KMS-11 (cell line): ENCODE measurements around the gene LIX1.

Experiments
- H2AFZ ChIP-seq: fragments of 200-600 bp; sonication (generic); 2 replicates; pipeline ENCODE4 v1.6.1; 2016; ENCODE audit warnings: antibody characterized with exemption, mixed run types, low read depth
- H3K27ac ChIP-seq: fragments of 200-600 bp; sonication (generic); 2 replicates; pipeline ENCODE4 v1.6.1; 2016; ENCODE audit warnings: mild to moderate bottlenecking, mixed run types
- H3K27me3 ChIP-seq: fragments of 200-600 bp; sonication (generic); 2 replicates; pipeline ENCODE4 v1.6.1; 2017; ENCODE audit warnings: mild to moderate bottlenecking, low read depth, mixed run types, moderate library complexity; ENCODE audit not compliant: insufficient read depth
- H3K36me3 ChIP-seq: fragments of 200-600 bp; sonication (generic); 2 replicates; pipeline ENCODE4 v1.6.1; 2017; ENCODE audit warnings: mild to moderate bottlenecking, mixed run types; ENCODE audit not compliant: insufficient read depth
- H3K4me1 ChIP-seq: fragments of 200-600 bp; sonication (generic); 2 replicates; pipeline ENCODE4 v1.6.1; 2016; ENCODE audit warnings: mild to moderate bottlenecking, low read depth, mixed run types; ENCODE audit not compliant: poor library complexity, severe bottlenecking
- H3K4me2 ChIP-seq: fragments of 200-600 bp; sonication (generic); 2 replicates; pipeline ENCODE4 v1.7.0; 2016; ENCODE audit warnings: mild to moderate bottlenecking, mixed run types
- H3K4me3 ChIP-seq: fragments of 200-600 bp; sonication (generic); IDR thresholded peaks from 2 replicates; pipeline ENCODE4 v1.6.1; 2017; ENCODE audit warnings: low read depth, low read length, mixed read lengths; ENCODE audit not compliant: insufficient read depth
- H3K79me2 ChIP-seq: fragments of 200-600 bp; sonication (generic); 2 replicates; pipeline ENCODE4 v1.6.1; 2016; ENCODE audit warnings: low read depth, mixed run types; ENCODE audit not compliant: insufficient read depth
- H3K9ac ChIP-seq: fragments of 200-600 bp; sonication (generic); 2 replicates; pipeline ENCODE4 v1.6.1; 2016; ENCODE audit warnings: mild to moderate bottlenecking, mixed run types
- H4K20me1 ChIP-seq: fragments of 200-600 bp; sonication (generic); 2 replicates; pipeline ENCODE4 v1.6.1; 2016; ENCODE audit warnings: mild to moderate bottlenecking, mixed run types; ENCODE audit not compliant: insufficient read depth
- TF ChIP-seq, protein P1 (sequence below): fragments of 200-600 bp; sonication (generic); conservative IDR thresholded peaks from 2 replicates; pipeline ENCODE4 v1.6.1; 2017; ENCODE audit warnings: low read depth, mild to moderate bottlenecking, antibody characterized with exemption, low read length, moderate library complexity, mixed read lengths

Gene LIX1

GRCh38 chr5:97046270-97046982 lies 96.0 kb downstream of the LIX1 start:
- H3K4me2 ChIP-seq, result no peak overlapping the region
- TF ChIP-seq, protein P1, sequence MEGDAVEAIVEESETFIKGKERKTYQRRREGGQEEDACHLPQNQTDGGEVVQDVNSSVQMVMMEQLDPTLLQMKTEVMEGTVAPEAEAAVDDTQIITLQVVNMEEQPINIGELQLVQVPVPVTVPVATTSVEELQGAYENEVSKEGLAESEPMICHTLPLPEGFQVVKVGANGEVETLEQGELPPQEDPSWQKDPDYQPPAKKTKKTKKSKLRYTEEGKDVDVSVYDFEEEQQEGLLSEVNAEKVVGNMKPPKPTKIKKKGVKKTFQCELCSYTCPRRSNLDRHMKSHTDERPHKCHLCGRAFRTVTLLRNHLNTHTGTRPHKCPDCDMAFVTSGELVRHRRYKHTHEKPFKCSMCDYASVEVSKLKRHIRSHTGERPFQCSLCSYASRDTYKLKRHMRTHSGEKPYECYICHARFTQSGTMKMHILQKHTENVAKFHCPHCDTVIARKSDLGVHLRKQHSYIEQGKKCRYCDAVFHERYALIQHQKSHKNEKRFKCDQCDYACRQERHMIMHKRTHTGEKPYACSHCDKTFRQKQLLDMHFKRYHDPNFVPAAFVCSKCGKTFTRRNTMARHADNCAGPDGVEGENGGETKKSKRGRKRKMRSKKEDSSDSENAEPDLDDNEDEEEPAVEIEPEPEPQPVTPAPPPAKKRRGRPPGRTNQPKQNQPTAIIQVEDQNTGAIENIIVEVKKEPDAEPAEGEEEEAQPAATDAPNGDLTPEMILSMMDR, result no peak

GRCh38 chr5:97044052-97044451 lies 98.4 kb downstream of the LIX1 start:
- Histone ChIP-seq H3K4me1 (no peaks in the 10 kb centered on the region), H4K20me1 (no peaks in the 10 kb centered on the region), H3K4me3 (no peak overlapping the region), H2AFZ (no peak overlapping the region), H3K79me2 (no peaks in the 10 kb centered on the region), H3K9ac (no peak overlapping the region), H3K36me3 (no peaks in the 10 kb centered on the region), H3K27ac (no peak overlapping the region), H3K27me3 (no peaks in the 10 kb centered on the region), H3K4me2 (no peak overlapping the region)
- TF ChIP-seq, protein P1, result no peak

More at GRCh38 chr5:97046270-97046982, 96.0 kb downstream of the LIX1 start:
- no peaks in the 10 kb centered on the region for H3K79me2 ChIP-seq
- H3K27me3 ChIP-seq, result no peaks in the 10 kb centered on the region
- no peaks in the 10 kb centered on the region for H3K4me1 ChIP-seq
- no peak overlapping the region for H3K27ac ChIP-seq
- H4K20me1 ChIP-seq, result no peaks in the 10 kb centered on the region
- H3K9ac ChIP-seq, result no peak overlapping the region
- no peak overlapping the region for H2AFZ ChIP-seq
- H3K4me3 ChIP-seq, result no peak overlapping the region
- no peaks in the 10 kb centered on the region for H3K36me3 ChIP-seq

GRCh38 chr5:97043511-97043910 lies 98.9 kb downstream of the LIX1 start:
- no peak overlapping the region for H3K9ac ChIP-seq
- H3K36me3 ChIP-seq, result no peaks in the 10 kb centered on the region
- no peak overlapping the region for H3K27ac ChIP-seq
- no peaks in the 10 kb centered on the region for H3K4me1 ChIP-seq
- TF ChIP-seq, protein P1, result no peak
- H3K79me2 ChIP-seq, result no peaks in the 10 kb centered on the region
- no peaks in the 10 kb centered on the region for H4K20me1 ChIP-seq
- H3K4me3 ChIP-seq, result no peak overlapping the region
- no peak overlapping the region for H3K4me2 ChIP-seq
- H3K27me3 ChIP-seq, result no peaks in the 10 kb centered on the region
- no peak overlapping the region for H2AFZ ChIP-seq

DNA sequence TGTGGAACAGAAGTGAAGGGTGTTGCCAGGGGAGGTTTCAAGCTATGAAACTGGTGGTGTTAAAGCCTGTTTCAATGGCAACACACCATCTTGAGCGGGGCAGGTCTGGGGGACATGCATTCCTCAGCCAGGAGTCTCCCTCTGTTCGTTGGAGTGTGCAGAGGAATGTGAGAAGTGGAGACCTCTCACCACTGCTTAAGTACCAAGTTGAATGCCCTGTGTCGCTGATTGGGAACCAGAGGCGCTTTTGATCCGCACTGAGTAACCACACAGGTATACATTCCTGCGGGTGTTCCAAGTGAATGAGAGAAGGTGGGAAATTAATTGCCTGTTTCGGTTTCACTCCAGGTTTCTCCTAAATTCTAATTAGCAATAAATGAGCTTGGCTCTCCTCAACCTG lies 99.4 kb downstream of the LIX1 start:
- Histone ChIP-seq H3K4me1 (no peaks in the 10 kb centered on the region), H3K4me2 (no peak overlapping the region), H3K79me2 (no peaks in the 10 kb centered on the region), H3K9ac (no peak overlapping the region), H3K27me3 (no peaks in the 10 kb centered on the region), H3K36me3 (no peaks in the 10 kb centered on the region), H4K20me1 (no peaks in the 10 kb centered on the region), H2AFZ (no peak overlapping the region), H3K27ac (no peak overlapping the region), H3K4me3 (no peak overlapping the region)
- TF ChIP-seq, protein P1, result no peak
